ENCODE data around the gene LARP1B.
A peak's percentile ranks its signal among the peaks of the same experiment; 100 is the strongest.
"Not testable (repeated sequence)": the region's sequence is repeated elsewhere in the genome, so short reads cannot be mapped to it uniquely, and the experiment has no call there.

LARP1B gene

DNA sequence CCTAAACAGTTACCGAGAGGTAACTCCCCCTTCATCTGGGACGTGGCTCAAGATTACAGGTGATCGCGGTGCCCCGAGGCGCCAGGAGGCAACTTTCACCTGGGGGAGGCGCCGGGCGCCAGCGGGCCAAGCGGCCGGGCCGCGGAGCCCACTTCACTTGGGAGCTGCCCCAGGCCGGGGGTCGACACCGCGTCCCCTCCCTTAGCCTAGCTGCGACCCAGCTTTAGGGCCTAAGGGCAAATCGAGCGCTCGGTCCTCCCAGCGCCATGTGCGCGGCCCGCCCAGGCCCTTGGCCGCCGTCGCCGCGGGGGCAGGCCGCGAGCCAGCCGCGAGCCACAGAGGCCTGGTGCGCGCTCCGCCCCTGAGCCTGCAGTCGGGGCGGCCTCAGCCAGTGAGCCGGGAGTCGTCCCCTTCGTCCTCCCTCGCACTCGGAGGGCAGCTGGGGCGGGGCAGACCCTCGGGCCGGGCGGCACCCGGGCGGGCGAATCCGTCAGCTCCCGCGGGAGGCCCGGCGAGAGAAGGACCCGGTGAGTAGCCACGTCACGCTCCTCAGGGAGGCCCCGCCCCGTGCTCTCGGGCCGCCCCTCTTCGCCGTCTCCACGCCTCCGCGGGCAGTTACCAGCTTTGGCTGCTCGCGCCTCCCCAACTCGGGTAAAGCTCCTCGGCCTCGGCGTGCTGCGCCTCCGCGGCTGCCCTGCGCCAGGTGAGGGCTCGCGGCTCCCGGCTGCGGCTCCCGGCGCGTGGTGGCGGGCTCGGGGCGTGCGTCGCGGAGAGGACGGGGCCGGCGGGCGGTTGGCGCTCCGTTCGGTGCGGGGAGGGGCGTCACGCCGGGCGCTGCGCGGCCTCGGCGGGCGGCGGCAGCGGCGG lies at the start of gene LARP1B:
TSS of gene LARP1B (plus strand) at position 614 of the 867 bp plus-strand sequence. CDS start 13,640 bp downstream, outside the sequence.
- DNase-seq = peak; percentile 89

DNA sequence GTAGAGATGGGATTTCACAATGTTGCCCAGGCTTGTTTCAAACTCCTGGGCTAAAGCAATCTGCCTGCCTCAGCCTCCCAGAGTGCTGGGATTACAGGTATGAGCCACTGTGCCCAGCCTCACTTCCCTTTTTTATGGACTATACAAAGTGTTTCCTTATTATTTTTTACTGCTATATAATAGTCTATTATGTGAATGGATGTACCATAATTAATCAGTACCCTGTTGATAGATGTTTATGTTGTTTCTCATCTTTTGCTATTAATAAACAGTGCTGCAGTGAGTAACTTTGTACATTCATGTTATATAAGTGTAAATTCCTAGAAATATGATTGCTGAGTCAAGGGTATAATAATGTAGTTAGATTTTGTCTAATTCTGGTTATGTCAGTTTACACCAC lies 35.8 kb upstream of the LARP1B start:
- DNase-seq = no peak

DNA sequence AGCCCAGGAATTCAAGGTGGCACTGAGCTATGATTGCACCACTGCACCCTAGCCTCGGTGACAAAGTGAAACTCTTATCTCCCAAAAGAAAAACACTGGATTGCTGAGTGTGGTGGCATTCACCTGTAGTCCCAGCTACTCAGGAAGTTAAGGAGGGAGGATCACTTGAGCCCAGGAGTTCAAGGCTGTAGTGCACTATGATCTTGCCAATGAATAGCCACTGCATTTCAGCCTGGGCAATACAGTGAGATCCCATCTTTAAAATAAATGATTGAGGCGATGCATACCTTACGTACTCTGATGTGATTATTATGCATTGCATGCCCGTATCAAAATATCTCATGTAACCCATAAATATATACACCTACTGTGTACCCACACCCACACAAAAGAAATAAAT lies 31.2 kb upstream of the LARP1B start:
- no peak for DNase-seq

- DNase-seq = no peak
Measured at GRCh38 chr4:128031756-128032384, 29.2 kb upstream of the LARP1B start.

DNA sequence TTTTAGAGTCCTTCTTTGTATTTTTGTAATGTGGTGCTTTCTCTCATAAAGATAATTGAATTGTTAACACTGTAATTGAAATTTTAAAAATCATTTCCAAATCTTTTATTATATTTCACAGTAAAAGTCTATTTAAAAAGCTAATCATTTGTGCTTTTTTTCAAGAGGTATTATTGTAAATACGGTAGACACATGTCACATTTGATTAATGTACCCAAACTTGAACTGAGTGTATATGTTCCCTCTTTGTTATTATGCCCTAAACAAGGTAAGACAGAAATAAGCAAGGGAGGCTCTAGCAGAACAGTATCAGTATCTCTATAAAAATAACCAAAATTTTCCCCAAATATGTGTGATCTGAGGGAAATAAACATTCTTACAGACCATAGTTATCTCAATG lies 21.5 kb upstream of the LARP1B start:
- no peak for DNase-seq

GRCh38 chr4:128047019-128047418 lies 14.1 kb upstream of the LARP1B start:
- not testable (repeated sequence) for DNase-seq

GRCh38 chr4:128047514-128047913 lies 13.6 kb upstream of the LARP1B start:
- not testable (repeated sequence) for DNase-seq

DNA sequence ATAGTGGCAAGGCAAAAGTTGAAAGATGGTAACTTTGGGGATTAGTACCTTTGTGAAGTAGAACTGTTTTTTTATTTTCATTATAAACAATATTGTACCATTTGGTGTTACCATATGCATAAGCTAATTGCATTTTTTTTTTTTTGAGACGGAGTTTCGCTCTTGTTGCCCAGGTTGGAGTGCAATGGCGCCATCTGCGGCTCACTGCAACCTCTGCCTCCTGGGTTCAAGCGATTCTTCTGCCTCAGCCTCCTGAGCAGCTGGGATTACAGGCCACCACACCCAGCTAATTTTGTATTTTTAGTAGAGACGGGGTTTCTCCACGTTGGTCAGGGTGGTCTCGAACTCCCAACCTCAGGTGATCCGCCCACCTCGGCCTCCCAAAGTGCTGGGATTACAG lies 9.9 kb upstream of the LARP1B start:
- not testable (repeated sequence) for DNase-seq

DNA sequence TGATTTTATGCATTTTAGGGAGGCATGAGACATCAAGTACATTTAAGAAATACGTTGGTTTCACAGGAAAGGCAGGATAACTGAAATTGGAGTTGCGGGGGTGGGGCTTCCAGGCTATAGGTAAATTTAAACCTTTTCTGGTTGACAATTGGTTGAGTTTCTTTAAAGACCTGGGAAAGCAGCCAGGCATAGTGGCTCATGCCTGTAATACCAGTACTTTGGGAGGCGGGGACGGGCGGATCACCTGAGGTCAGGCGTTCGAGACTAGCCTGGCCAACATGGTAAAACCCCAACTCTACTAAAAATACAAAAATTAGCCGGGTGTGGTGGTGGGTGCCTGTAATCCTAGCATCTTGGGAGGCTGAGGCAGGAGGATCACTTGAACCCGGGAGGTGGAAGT lies 6.2 kb upstream of the LARP1B start:
- not testable (repeated sequence) for DNase-seq

DNA sequence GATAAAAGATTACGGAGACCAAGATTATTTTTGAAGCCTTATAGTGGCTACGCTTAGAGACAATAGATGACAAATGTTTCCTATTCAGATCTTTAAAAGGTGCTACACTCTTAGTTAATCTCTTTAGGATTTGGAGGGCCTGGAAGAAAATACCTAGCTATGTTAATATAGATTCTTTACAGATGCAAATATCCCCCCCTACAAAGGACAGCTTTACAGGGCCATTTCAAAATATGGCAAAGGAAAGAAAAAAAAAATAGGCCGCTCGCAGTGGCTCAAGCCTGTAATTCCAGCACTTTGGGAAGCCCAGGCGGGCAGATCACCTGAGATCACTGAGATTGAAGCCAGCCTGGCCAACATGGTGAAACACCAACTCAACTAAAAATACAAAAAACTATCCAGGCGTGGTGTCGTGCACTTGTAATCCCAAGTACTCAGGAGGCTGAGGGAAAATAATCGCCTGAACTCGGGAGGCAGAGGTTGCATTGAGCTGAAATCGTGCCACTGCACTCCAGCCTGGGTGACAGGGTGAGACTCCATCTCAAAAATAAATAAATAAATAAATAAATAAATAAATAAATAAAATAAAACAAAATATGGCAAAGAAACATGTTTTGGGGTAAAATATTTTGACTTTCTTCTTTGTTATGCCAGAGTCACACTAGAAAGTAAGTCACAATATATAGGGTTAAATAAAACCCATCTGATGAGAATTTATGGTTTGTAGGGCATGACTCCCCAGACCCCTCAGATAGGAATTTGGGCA lies 5.5 kb upstream of the LARP1B start:
- DNase-seq = not testable (repeated sequence)

DNA sequence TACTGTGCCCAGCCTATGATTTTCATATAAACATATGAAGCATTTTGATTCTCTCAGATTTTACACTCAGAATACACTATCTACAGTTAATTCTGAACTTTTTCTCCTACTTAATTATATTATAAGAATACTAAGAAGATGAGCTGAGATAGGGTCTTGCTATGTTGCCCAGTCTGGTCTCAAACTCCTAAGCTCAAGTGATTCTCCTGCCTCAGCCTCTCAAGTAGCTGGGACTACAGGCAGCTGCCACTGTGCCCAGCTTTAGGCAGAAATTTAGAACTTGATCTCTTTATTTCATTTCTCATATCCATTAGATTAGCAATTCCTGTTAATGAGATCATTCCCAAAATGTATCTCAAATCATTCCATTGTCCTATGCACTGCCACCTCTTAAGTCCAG lies 4.7 kb upstream of the LARP1B start:
- DNase-seq = no peak

- peak; percentile 27 for DNase-seq
Measured at GRCh38 chr4:128060121-128060698, 902 bp upstream of the LARP1B start.

DNA sequence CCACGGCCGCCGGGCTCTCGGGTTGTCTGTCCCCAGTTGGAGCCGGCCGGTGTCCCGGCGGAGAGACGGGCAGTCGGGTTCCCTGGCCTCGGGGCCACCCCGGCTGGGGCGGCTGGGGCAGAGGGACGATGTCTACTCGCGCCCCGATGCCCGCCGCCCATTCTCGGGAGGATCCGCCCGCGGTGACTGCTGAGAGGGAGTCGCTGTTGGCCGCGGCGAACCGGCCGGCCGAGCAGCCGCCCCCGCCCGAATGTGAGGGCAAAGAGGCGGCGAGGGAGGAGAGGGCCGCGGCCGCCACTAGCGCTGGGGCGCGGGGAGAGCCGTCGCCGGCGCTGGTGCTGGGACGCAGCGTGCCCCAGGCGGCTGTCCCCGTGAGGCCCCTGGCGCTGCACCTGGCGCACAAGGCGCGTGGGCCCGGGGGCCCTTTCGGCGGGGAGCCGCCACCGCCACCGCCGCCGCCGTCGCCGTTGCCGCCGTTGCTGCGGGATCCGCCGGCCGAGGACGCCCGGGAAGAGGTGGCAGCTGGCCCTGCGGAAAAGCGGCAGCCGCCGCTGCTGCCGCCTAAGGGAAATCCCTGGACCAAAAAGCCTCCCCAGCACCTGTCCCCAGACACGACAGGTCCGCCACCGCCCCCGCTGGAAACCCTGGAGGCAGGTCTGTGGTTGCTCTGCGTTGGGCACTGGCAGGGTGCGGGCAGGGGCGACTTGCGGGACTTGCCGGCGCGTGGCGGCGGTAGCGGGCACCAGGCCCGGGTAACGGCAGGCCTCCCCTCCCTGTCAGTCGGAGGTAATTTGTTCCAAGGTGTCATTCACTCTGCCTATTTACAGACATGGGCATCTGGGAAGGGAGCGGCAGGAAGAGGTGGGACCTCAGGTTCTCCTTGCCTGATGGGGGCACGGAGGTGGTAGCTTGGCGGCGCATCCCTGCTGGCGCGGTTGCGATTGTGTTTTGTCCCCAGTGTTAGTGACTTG lies 739 bp downstream of the LARP1B start:
- peak; percentile 43 for DNase-seq

DNA sequence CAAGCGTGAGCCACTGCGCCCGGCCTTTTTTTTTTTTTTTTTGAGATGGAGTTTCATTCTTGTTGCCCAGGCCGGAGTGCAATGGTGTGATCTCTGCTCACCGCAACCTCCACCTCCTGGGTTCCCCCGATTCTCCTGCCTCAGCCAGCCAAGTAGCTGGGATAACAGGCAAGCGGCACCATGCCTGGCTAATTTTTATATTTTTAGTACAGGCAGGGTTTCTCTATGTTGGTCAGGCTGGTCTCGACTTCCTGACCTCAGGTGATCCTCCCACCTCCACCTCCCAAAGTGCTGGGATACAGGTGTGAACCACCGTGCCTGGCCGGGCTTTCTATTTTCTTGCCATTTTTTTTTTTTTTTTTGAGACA lies 5.3 kb downstream of the LARP1B start:
- DNase-seq = not testable (repeated sequence)

GRCh38 chr4:128068918-128069317 lies 7.8 kb downstream of the LARP1B start:
- no peak for DNase-seq

GRCh38 chr4:128076464-128076863 lies 15.4 kb downstream of the LARP1B start:
- DNase-seq = no peak

DNA sequence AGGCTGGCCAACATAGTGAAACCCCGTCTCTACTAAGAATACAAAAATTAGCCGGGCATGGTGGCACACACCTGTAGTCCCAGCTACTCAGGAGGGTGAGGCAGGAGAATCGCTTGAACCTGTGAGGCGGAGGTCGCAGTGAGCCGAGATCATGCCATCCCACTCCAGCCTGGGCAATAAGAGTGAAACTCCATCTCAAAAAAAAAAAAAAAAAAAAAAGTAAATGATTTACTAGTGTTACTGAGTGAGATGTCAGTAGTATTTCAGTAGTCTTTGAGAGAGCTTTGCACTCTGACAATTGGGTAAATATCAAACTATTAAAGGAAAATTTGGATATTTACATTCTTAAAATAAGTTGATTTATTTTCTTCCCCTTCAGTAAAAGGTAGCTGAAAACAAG lies 34.2 kb downstream of the LARP1B start:
- DNase-seq = not testable (repeated sequence)

- no peak for DNase-seq
Measured at GRCh38 chr4:128107766-128108165, 46.7 kb downstream of the LARP1B start.

GRCh38 chr4:128123036-128123435 lies 61.9 kb downstream of the LARP1B start:
- DNase-seq = no peak

DNA sequence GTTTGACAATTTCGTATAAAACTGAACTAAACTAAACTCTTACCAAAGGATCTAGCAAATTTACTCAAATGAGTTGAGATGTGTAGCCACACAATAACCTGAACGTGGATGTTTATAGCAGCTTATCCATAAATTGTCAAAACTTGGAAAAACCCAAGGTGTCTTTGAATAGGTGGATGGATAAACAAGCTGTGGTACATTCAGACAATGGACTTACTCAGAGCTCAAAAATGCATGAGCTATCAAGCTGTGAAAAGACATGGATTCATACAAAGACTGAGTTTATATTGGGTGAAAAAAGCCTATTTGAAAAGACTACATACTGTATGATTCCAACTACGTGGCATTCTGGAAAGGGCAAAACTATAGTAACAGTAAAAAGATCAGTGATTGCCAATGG lies 69.5 kb downstream of the LARP1B start:
- no peak for DNase-seq

DNA sequence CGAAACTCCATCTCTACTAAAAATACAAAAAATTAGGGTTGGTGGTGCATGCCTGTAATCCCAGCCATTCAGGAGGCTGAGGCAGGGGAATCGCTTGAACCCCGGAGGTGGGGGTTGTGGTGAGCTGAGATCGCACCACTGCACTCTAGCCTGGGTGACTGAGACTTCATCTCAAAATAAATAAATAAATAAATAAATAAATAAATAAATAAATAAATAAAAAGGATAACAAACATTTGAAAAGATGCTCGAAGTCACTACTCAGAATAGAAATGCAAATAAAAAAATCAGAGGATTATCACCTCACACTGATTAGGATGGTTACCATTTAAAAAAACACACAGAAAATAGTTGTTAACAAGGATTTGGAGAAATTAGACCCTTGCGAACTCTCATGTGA lies 73.8 kb downstream of the LARP1B start:
- no peak for DNase-seq

DNA sequence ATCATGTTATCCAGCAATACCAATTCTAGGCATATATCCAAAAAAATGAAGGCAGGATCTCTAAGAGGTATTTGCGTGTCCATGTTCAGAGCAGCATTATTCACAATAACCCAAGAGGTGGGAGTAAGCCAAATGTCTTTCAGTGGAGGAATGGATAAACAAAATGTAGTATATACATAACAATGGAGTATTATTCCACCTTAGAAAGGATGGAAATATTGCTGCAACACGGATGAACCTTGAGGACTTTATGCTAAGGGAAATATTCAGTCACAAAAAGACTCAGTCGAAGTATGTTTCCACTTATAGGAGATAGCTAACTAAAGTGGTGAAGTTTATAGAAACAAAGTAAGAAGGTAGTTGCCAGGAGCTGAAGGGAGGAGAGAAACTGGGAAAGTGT lies 74.3 kb downstream of the LARP1B start:
- DNase-seq = no peak
